IMR-90 (cell line): ENCODE measurements around the gene CDK6.

Experiments used
- CTCF ChIP-seq: conservative IDR thresholded peaks from 2 replicates; pipeline ENCODE4 v1.5.1; 2012; ENCODE audit warnings: mild to moderate bottlenecking, low read depth, low read length, improper control_type of control experiment
- FOS ChIP-seq: fragments of 150-350 bp; IDR thresholded peaks from 2 replicates; pipeline ENCODE4 v1.6.1; 2016; ENCODE audit warnings: low read depth, low read length
- RAD21 ChIP-seq: IDR thresholded peaks from 2 replicates; pipeline ENCODE4 v1.6.1; 2012; ENCODE audit warnings: low read length, improper control_type of control experiment
- RCOR1 ChIP-seq: IDR thresholded peaks from 2 replicates; pipeline ENCODE4 v1.6.1; 2012; ENCODE audit warnings: mild to moderate bottlenecking, low read length, improper control_type of control experiment; ENCODE audit not compliant: insufficient replicate concordance
- USF2 ChIP-seq: fragments of 150-350 bp; IDR thresholded peaks from 2 replicates; pipeline ENCODE4 v1.6.1; 2017; ENCODE audit warnings: mild to moderate bottlenecking, antibody characterized with exemption, low read length, low read depth

GRCh38 chr7:92586403-92586802, 250.0 kb downstream of the CDK6 start:
- no peak for TF ChIP-seq RCOR1
- TF ChIP-seq CTCF = no peak
- TF ChIP-seq RAD21 = no peak
- no peak for TF ChIP-seq USF2
- TF ChIP-seq FOS = no peak
